ENCODE measurements around the gene BOLA1.
"Not testable (repeated sequence)": the region's sequence is repeated elsewhere in the genome, so short reads cannot be mapped to it uniquely, and the experiment has no call there.

The BOLA1 gene

GRCh38 chr1:149899460-149900284, at the start of gene BOLA1:
Gene BOLA1, plus strand, starts transcription at chr1:149899568. Its CDS starts 492 bp downstream, at chr1:149900060.
- peak; percentile 94 for DNase-seq (ENCODE audit: low spot score)

- no peak for DNase-seq (ENCODE audit: low spot score)
These were observed 49.4 kb upstream of the BOLA1 start for GRCh38 chr1:149849947-149850360.

DNA sequence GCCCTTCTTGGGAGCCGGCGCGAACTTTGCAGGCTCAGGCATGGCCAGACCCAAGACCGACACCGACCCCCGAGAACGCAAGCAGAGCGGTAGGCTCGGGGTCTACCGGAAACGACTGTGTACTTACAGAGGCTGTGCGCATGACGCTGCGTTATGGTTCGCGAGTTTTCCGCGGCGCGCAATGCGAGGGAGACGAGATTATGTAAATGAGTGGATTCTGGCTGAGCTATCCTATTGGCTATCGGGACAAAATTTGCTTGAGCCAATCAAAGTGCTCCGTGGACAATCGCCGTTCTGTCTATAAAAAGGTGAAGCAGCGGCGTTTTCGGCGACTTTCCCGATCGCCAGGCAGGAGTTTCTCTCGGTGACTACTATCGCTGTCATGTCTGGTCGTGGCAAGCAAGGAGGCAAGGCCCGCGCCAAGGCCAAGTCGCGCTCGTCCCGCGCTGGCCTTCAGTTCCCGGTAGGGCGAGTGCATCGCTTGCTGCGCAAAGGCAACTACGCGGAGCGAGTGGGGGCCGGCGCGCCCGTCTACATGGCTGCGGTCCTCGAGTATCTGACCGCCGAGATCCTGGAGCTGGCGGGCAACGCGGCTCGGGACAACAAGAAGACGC, 48.5 kb upstream of the BOLA1 start:
- not testable (repeated sequence) for DNase-seq (ENCODE audit: low spot score)

- not testable (repeated sequence) for DNase-seq (ENCODE audit: low spot score)
These were observed 47.7 kb upstream of the BOLA1 start for GRCh38 chr1:149851585-149852213.

DNA sequence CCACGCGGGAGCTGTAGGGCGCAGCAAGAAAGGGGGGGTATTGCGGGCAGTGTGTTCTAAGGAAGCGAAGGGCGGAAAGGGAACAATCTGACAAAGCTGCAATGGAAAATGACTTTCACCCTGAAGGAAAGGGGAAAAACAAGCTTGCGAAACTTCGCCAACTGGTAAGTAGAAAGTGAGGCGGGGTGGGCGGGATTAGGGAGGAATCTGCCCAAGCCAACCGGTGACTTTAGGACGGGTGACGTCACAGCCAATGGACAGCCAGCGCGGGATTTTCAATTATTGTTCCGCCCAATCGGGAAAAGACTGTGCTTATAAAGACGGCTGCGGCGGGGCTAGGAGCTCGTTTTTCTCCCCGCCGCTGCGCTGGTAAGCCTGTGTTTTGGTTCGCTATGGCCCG, 47.1 kb upstream of the BOLA1 start:
- DNase-seq (ENCODE audit: low spot score): not testable (repeated sequence)

DNA sequence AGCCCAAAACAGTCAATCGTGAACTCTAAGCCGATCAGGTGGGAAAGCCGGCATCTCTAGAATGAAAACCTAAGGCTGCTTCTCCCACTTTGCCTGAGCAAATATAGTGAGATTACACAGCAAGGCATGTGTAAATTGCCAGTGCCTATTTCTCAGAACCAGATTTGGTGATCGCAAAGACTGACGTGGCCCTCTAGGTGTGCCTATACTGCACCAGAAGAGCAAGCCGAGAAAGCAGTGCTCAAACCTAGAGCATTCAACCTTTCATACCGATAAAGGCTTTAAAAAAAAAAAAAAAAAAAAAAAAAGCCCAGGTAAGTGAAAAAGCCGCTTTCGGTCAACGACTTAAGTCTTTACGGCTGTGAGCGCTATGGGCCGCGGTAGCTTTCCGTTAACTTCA, 39.1 kb upstream of the BOLA1 start:
- DNase-seq (ENCODE audit: low spot score): not testable (repeated sequence)

- DNase-seq (ENCODE audit: low spot score): not testable (repeated sequence)
These were observed 38.5 kb upstream of the BOLA1 start for GRCh38 chr1:149860684-149861496.

DNA sequence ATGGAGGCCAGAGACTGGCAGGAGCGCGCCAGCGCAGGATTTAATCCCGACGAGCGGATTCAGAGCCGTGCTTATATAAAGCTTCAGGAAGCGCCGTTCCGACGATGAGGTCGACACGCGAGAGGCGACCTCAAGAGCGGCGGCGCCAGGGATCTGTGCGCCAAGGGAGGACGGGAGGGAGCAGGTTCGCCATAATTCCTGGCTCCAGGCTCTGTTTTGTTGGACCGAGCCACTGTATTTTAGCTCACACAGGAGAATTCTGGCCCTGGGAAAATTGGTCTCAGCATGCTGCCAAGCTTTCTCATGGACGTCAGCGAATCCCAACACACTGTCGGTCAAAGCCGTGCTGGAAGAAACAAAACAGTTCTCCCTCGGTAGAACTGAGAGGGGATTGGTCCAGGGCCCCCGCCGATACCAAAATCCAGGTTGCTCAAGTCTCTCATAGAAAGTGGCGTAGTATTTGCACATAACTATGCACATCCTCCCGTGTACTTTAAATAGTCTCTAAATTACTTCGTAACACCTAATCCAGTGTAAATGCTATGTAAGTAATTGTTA, 37.8 kb upstream of the BOLA1 start:
- not testable (repeated sequence) for DNase-seq (ENCODE audit: low spot score)

DNA sequence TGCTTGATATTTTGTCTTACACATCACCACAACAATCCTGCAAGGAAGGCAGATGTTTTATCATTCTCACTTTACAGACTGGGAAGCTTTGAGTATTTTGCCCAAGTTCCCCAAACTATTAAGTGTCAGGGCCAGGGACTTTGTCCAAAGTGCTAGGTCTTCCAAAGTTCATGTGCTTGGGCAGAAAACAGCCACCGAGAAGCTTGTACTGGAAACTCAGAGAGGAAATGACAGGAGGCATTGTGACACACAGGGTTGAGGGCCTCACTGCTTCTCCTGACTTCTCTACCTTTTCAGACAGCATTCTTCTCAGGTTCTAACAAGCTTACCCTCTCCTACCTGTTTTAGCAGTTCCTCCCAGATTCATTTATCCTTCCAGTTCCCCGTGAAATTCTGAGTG, 32.5 kb upstream of the BOLA1 start:
- DNase-seq (ENCODE audit: low spot score): not testable (repeated sequence)

DNA sequence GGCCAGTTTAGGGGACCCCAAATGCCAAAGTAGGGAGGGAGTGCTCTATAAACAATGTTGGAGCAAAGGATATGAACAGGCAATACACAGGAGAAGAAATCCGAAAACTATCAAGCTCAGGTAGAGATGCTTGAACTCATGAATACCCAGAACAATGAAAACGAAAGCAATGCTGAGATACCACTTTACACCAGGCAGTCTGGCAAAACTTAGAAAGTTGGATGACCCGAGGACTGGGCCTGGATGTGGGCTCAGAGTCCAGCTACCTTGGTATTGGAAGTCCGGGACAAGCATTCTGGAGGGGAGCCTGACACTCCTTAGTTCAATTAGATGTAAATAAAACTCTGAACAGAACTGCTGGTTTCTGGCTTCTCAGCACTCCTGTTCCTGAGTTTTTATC, 26.3 kb upstream of the BOLA1 start:
- not testable (repeated sequence) for DNase-seq (ENCODE audit: low spot score)

GRCh38 chr1:149877211-149877946, 22.0 kb upstream of the BOLA1 start:
- DNase-seq (ENCODE audit: low spot score): no peak

GRCh38 chr1:149879556-149879955, 19.8 kb upstream of the BOLA1 start:
- no peak for DNase-seq (ENCODE audit: low spot score)

GRCh38 chr1:149881876-149882275, 17.5 kb upstream of the BOLA1 start:
- DNase-seq (ENCODE audit: low spot score): no peak

GRCh38 chr1:149883598-149884247, 15.6 kb upstream of the BOLA1 start:
- no peak for DNase-seq (ENCODE audit: low spot score)

DNA sequence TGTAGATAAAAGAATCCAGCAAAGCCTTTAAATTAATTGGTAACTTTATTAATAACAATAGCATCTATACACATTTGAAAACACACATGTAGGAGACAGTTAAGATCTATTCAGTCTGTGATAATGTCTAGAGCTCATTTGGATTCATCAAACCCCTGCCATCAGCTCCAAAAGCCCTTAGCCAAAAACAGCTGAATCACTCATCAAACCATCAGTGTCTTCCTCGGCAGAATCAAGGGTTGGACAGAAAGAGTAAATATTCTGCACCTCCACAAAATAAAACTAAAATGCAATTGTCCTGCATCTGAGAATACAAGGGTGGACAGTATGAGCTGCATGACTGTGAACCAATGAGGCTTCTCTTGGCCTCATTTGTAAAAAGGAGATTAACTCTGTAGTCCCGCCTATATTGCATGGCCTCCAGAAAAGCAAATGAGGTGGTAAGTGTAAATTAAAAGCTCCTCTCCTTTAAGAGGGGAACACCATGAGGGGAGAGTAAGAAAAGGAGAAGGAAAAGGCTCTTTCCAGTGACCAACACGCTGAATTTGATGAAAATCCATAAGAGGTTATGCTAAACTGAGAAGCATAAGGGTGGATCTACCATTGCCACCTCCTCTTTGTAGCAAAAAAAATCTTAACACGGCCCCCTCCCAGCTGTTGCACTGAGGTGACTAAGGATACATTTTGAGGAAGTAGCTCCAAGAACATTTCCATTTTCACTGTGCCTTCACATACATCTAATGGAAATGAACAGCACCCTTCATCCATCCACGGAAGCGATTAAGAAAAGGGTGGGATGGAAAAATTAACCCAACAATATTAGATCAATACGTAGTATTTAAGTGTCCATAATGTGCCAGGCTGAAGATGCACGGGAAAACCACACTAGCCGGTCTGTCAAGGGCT, 14.7 kb upstream of the BOLA1 start:
- no peak for DNase-seq (ENCODE audit: low spot score)

GRCh38 chr1:149885339-149886120, 13.8 kb upstream of the BOLA1 start:
- peak; percentile 81 for DNase-seq (ENCODE audit: low spot score)

- DNase-seq (ENCODE audit: low spot score): not testable (repeated sequence)
These were observed 13.3 kb upstream of the BOLA1 start for GRCh38 chr1:149886121-149886395.

- DNase-seq (ENCODE audit: low spot score): peak; percentile 100
These were observed 12.8 kb upstream of the BOLA1 start for GRCh38 chr1:149886396-149887195.

All from putamen (tissue), 1 donor.